GM13977 (cell line): ENCODE data around the gene DNAJC16.

Source experiments
- DNase-seq: peaks from one replicate; pipeline ENCODE4 v3.0.0; 2012; ENCODE audit warnings: low spot score
- CTCF ChIP-seq: IDR thresholded peaks from 2 replicates; pipeline ENCODE4 v1.5.1; 2012; ENCODE audit warnings: mild to moderate bottlenecking, control low read depth; ENCODE audit not compliant: insufficient read depth; ENCODE audit errors: extremely low read depth, missing control alignments
- in situ Hi-C: fragments of 300-500 bp; cut with MboI; formaldehyde crosslinking; loops from one replicate; pipeline ENCODE4 v1.12.0; 2022; ENCODE audit warnings: low sequenced_read_pairs, low pct_unique_long_range_greater_than_20kb, mixed read lengths, inconsistent platforms; ENCODE audit not compliant: unreplicated experiment

DNAJC16 gene

GRCh38 chr1:15542388-15543250 lies 16.0 kb downstream of the DNAJC16 start:
- in situ Hi-C loops, result no loop called here
- DNase-seq, result no peak
- TF ChIP-seq CTCF, result no peak

- DNase-seq, result no peak
- in situ Hi-C loops, result no loop called here
These were observed 16.6 kb downstream of the DNAJC16 start for GRCh38 chr1:15543251-15543588.

GRCh38 chr1:15543589-15544568 lies 17.2 kb downstream of the DNAJC16 start:
- in situ Hi-C loops, result no loop called here
- no peak for DNase-seq
- no peak for TF ChIP-seq CTCF

More at GRCh38 chr1:15543251-15543588, 16.6 kb downstream of the DNAJC16 start:
- no peak for TF ChIP-seq CTCF

DNA sequence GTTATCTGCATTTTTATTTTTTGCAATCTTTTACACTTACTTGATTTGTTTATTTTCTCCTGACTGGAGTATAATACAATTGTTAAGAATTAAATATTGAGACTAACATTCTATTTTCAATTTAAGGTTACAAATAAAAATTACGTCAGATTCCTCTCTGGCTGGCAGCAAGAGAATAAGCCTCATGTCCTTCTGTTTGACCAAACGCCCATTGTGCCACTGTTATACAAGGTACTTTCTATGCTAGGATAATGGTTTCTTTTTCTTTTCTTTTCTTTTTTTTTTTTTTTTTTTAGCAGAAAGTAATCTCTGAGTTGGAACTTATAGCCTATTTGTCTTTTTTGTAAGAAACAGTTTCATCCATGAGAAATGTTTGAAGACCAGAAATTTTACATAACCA lies 20.0 kb downstream of the DNAJC16 start:
- no peak for TF ChIP-seq CTCF
- in situ Hi-C loops, result no loop called here
- no peak for DNase-seq

DNA sequence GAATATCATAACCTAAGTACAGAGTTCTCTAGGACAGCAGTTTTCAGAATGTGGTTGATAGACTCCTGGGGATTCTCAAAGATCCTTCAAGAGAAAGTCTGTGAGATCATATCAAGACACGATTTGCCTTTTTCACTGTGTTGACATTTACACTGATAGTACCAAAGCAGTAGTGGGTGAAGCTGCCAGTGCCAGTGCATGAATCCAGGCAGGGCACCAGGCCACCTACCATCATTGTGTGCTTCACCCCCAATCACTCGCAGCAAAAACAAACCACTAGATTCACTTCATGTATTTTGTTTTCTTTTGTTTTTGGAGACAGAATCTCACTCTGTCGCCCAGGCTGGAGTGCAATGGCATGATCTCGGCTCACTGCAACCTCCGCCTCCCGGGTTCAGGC lies 23.9 kb downstream of the DNAJC16 start:
- in situ Hi-C loops, result no loop called here
- TF ChIP-seq CTCF, result no peak
- no peak for DNase-seq

DNA sequence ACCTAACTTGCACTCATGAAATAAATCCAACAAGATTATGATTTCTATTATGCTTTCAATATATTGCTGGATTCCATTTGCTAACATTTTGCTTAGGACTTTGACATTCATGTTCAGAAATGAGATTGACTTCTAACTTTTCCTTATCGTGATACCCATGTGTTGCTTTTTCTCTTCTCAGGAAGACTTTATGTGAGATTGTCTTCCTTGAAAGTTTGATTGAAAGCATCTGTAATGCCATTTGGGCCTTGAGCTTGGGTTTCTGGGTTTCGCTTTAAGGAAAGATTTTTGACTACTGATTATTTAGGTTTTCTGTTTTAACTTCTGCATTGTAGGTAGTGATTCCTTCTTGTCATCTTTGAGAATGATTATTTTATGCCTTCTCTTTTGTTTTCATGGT lies 30.4 kb downstream of the DNAJC16 start:
- no peak for TF ChIP-seq CTCF
- in situ Hi-C loops, result no loop called here
- DNase-seq, result no peak
